GM18870 (cell line): Measurements from ENCODE around the gene DNAJC22.
"Not testable (repeated sequence)": the region's sequence is repeated elsewhere in the genome, so short reads cannot be mapped to it uniquely, and the experiment has no call there.

Source experiments
- ATAC-seq: cut with Tn5 transposase; IDR thresholded peaks from one replicate; pipeline ENCODE4 v1.9.1; 2021; ENCODE audit warnings: moderate library complexity; ENCODE audit not compliant: unreplicated experiment

Gene DNAJC22

GRCh38 chr12:49346659-49347310 lies at the start of gene DNAJC22:
Gene DNAJC22, plus strand, starts transcription at chr12:49346888. Its CDS starts 1,985 bp downstream, at chr12:49348873.
- no peak for ATAC-seq

GRCh38 chr12:49297695-49298060 lies 49.0 kb upstream of the DNAJC22 start:
- ATAC-seq = no peak

DNA sequence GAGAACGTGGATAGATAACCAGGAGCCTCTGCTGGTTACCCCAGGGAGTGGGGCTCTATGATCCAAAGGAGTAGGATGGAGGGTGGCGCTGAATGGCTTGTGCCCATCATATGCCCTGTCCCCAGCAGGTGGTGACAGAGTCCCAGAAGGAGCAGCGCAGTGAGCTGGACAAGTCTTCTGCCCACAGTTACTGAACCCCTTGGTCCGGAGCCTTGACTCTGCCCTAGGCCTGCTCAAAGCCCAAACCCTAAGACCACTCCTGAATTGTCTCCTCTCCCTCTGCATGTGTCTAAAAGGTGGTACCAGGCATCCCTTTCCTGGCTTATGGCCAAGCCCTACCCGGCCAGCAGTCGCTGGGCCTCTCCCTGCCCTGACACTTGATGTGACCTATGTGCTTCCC lies 48.5 kb upstream of the DNAJC22 start:
- ATAC-seq = no peak

GRCh38 chr12:49301760-49302159 lies 44.9 kb upstream of the DNAJC22 start:
- no peak for ATAC-seq

- no peak for ATAC-seq
Observed at GRCh38 chr12:49304161-49304560, 42.5 kb upstream of the DNAJC22 start.

DNA sequence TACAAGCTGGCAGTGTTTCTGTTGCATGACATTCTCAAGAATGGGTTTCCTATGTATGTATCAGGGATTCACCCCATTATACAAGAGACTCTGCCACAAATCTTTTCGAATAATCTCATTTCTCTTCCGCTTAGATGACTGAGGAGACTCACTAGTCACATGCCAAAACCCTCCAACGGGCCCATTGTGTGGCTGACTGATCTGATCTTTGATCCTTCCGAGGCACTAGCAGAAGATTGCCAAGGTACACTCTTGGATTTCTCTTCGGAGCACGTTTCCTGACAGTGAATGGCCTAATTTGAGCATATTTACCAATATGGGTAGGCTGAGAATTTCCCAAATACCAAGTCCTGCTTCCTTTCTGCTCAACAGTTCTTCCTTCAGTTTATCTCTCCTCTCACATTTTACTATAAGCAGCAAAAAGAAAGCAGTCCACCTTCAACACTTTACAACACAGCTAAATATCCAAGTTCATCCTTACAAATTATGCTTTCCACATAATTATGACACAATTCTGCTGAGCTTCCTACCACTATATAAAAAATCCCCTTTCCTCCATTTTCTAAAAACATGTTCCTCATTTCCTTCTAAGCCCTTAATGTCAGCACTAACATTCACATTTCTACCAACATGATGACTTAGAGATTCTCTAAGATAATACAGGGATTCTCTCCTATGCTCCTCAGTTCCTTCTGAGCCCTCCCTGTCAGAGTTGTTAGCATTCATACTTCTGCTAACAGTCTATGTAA lies 40.8 kb upstream of the DNAJC22 start:
- ATAC-seq = no peak

DNA sequence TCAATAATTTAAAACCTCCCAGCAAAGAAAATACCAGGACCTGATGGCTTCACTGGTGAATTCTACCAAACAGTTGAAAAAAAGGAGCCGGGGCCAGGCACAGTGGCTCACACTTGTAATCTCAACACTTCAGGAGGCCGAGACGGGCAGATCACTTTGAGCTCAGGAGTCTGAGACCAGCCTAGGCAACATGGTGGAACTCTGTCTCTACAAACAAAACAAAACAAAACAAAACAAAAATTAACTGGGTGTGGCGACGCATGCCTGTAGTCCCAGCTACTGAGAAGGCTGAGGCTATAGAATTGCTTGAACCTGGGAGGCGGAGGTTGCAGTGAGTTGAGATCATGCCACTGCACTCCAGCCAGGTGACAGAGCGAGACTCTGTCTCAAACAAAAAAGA lies 37.3 kb upstream of the DNAJC22 start:
- ATAC-seq = no peak

GRCh38 chr12:49310451-49311000 lies 36.2 kb upstream of the DNAJC22 start:
- ATAC-seq = not testable (repeated sequence)

GRCh38 chr12:49314811-49315210 lies 31.9 kb upstream of the DNAJC22 start:
- no peak for ATAC-seq

DNA sequence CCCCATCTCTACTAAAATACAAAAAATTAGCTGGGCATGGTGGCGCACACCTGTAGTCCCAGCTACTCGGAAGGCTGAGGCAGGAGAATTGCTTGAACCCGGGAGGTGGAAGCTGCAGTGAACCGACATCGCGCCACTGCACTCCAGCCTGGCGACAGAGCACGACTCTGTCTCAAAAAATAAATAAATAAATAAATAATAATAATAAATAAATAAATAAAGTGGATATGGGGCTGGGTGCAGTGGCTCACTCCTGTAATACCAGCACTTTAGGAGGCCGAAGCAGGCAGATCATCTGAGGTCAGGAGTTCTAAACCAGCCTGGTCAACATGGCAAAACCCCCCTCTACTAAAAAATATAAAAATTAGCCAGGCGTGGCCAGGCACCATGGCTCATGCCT lies 29.6 kb upstream of the DNAJC22 start:
- not testable (repeated sequence) for ATAC-seq

GRCh38 chr12:49320411-49321103 lies 26.1 kb upstream of the DNAJC22 start:
- not testable (repeated sequence) for ATAC-seq

DNA sequence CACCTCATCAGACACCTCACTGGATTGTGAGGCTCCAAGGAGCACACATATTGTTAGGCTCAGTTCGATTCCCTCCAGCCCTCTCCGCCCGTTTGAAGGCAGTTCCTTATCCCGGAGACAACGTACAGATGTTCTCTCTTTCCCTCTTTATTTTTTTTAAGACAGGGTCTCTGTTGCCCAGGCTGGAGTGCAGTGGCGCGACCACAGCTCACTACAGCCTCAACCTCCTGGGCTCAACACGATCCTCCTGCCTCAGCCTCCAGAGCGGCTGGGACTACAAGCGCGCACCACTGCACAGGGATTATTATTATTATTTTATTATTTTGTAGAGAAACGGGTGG lies 24.4 kb upstream of the DNAJC22 start:
- no peak for ATAC-seq

- peak; percentile 94 for ATAC-seq
Observed at GRCh38 chr12:49322708-49323523, 23.8 kb upstream of the DNAJC22 start, which contains the start of gene TROAP. Gene TROAP, plus strand, starts transcription at chr12:49323255. Its CDS starts 354 bp downstream, at chr12:49323609.

DNA sequence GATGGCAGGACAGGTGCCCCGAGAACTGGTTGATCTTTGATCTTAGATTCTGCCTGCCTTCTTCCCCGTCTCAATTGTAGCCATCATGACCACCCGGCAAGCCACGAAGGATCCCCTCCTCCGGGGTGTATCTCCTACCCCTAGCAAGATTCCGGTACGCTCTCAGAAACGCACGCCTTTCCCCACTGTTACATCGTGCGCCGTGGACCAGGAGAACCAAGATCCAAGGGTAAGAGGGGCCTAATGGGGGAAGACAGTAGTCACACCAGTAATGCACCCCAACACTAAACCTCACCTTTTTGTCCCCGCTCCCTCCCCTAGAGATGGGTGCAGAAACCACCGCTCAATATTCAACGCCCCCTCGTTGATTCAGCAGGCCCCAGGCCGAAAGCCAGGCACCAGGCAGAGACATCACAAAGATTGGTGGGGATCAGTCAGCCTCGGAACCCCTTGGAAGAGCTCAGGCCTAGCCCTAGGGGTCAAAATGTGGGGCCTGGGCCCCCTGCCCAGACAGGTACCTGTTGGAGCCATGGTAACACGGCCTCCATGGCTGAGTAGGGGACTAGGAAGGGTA lies 23.1 kb upstream of the DNAJC22 start:
- no peak for ATAC-seq

GRCh38 chr12:49325606-49326005 lies 21.1 kb upstream of the DNAJC22 start:
- no peak for ATAC-seq

DNA sequence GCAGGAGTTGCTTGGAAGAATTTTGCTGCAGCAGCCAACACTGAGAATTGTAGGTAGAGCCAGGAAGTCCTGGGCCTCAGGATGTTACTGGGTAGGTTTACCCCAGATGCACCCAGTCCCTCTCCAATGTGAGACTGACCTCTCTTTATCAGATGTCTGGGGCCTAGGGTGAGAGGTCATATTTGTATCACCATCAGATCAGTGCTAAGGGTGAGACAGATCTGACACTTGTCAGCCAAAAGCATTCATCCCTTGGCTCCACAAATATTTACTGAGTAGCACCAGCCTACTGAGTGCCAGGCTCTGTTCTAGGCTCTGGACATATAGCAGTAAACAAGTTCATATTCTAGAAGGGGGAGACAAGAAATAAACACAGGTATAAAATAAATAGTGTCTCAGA lies 19.3 kb upstream of the DNAJC22 start:
- ATAC-seq = no peak

DNA sequence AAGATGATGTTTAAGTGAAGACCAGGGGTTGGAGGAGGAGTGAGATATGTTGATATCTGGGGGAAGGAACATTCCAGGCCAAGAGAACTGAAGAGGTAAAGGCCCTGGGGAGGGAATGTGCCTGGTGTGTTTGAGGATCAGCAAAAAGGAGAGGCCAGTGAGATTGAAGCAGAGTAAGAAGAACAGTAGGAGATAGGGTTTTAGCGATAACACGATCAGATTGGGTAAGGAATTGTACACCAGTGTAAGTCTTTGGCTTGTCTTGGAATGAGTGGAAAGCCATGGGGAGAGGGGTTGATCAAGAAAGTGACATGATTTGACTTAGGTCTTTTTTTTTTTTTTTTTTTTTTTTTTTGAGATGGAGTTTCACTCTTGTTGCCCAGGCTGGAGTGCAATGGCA lies 18.8 kb upstream of the DNAJC22 start:
- no peak for ATAC-seq

DNA sequence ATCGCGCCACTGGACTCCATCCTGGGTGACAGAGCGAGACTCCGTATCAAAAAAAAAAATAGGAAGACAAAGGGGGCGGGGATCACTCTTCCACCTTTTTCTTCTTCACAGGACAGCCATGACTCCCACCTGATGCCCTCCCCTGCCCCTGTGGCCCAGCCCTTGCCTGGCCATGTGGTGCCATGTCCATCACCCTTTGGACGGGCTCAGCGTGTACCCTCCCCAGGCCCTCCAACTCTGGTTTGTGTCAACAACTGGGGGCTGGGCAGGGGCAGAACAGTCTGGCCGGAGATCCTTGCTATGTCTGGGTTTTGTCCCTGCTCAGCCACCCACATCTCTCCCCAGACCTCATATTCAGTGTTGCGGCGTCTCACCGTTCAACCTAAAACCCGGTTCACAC lies 17.9 kb upstream of the DNAJC22 start:
- no peak for ATAC-seq

DNA sequence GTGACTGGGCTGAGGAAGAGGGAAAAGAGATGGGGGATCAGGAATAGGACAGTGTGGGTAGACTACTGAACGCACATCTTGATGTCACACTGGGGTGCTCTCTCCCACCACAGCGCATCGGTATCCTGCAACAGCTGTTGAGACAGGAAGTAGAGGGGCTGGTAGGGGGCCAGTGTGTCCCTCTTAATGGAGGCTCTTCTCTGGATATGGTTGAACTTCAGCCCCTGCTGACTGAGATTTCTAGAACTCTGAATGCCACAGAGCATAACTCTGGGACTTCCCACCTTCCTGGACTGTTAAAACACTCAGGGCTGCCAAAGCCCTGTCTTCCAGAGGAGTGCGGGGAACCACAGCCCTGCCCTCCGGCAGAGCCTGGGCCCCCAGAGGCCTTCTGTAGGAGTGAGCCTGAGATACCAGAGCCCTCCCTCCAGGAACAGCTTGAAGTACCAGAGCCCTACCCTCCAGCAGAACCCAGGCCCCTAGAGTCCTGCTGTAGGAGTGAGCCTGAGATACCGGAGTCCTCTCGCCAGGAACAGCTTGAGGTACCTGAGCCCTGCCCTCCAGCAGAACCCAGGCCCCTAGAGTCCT lies 16.6 kb upstream of the DNAJC22 start:
- ATAC-seq = no peak
